ENCODE measurements around the gene PHLDA1. TPM values are rescaled to one million over a fixed set of nuclear protein-coding genes. Genes with fewer than 3 reads are reported as not detected.

PHLDA1 gene
- total RNA-seq, 2 donors from 2014 or later = 4.9 to 5.8 TPM

DNA sequence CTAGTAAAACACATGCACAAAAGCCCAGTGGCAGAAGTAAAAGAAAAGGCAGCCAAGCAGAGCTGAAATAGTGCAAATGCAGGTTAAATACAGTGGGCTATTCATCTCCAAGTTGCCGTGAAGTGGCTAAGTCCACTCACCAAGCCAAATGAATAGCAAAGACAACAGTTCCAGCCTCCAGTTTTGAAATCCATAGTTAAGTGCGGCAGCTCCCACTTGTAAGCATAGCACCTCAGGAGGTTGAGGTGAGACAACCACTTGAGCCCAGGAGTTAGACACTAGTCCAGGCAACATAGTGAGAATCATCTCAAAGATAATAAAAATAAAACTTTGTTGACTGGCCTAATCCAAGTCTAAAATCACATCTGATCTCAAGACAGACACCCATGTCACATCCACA is 9.8 kb upstream of the PHLDA1 start:
- DNase-seq (no peak), ATAC-seq (no peak)
- intact Hi-C loops (cut with DNase I, micrococcal nuclease) = no loop called here

DNA sequence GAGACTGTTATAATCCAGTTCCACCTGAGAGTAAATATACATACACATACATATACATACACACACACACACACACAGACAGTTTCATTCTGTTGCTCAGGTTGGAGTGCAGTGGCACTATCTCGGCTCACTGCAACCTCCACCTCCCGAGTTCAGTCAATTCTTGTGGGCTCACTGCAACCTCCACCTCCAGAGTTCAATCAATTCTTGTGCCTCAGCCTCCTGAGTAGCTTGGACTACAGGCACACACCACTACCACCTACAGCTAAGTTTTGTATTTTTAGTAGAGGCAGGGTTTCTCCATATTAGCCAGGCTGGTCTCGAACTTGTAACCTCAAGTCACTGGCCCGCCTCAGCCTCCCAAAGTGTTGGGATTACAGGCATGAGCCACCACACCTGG is 8.9 kb upstream of the PHLDA1 start:
- ATAC-seq (no peak), DNase-seq (no peak)
- intact Hi-C loops (cut with DNase I, micrococcal nuclease) = no loop called here

DNA sequence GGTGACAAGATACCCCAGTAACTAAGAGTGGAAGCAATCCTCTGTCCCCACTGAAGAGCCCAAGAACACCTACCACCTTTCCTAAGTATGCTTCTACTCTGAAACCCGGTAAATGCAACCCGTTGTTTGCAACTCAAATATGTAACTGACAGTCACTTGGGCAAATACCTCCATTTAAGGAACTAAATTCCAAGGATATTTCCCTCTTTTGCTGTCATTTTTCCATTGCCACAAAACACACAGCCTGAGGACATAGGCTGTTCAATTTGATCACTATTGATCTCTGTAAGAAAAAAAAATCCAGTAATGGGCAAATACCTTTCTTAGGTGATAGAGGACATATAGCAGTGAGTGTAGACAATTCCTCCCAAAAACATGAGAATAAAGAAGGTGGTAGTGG is 6.6 kb upstream of the PHLDA1 start:
- ATAC-seq (no peak), DNase-seq (no peak)
- intact Hi-C loops (cut with DNase I, micrococcal nuclease) = no loop called here

DNA sequence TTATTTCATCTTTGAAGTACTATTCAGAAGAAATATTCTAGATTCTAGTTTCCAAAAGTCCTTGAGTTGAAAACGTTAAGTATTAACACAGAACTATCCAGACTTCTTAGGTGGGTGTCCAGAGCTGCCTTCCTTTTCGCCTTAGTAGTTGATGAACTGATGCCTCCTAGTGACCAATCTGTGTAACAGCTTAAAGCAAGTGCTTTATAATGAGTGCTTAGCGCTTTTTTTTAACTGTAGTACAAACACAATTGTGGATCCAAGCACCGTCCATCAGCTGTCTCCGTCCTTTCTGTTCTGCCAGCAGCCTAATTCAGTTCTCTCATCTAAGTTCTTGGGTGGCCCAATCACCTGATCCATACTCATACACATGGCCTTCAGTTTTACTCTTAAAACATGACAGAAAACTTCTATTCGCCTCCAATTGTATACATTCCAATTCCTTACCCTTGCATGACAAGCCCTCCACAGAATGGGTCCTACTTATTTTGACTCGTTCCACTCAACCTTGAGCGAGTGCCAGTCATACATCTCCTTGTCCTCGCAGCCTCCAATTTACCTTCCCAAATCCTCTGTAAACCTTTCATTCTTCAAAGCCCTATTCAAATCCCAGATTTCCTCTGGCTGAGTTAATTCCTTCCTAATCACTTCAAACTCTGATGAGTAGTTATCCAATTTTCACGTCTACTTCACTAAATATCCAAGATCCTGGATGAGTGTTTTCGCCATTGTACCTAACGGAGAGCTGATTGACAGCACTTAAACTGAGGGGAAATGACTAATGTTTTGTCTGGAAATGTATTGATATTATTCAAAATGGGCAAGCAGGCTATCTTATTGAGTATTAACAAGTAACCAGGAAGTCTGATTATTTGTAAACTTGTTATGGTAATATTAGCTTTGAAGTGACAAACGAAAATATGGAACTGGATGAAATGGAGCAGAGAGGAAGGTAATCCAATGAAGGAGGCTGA is 5.8 kb upstream of the PHLDA1 start:
- no peak for DNase-seq
- intact Hi-C loops (cut with DNase I, micrococcal nuclease) = loop anchor here in 1 of 2 donors (2.0 kb wide), 1 partner anchor 511 kb away; no protein-coding TSS in a partner anchor

DNA sequence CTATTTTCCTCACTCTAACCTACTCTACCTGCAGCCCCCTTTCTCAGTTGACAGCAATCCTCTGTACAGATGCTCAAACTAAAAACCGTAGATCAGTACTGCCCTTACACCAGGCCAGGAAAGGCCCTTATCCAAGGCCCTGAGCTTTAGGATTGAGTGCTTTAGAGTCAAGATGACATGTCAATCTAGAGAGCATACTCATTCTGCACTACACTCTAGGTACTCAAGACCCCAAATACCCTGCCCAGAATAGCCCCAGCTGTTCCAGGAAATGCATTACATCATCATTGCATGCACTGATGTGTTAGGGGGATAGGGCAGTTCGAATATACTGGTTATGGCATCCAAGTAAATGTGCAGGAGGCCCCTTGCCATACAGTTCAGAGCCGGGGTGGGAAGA is 3.5 kb upstream of the PHLDA1 start:
- ATAC-seq = no peak
- no peak for DNase-seq
- intact Hi-C loops (cut with DNase I, micrococcal nuclease) = no loop called here

More for the DNA sequence above, 5.8 kb upstream of the PHLDA1 start:
- ATAC-seq = peak; percentile 76

DNA sequence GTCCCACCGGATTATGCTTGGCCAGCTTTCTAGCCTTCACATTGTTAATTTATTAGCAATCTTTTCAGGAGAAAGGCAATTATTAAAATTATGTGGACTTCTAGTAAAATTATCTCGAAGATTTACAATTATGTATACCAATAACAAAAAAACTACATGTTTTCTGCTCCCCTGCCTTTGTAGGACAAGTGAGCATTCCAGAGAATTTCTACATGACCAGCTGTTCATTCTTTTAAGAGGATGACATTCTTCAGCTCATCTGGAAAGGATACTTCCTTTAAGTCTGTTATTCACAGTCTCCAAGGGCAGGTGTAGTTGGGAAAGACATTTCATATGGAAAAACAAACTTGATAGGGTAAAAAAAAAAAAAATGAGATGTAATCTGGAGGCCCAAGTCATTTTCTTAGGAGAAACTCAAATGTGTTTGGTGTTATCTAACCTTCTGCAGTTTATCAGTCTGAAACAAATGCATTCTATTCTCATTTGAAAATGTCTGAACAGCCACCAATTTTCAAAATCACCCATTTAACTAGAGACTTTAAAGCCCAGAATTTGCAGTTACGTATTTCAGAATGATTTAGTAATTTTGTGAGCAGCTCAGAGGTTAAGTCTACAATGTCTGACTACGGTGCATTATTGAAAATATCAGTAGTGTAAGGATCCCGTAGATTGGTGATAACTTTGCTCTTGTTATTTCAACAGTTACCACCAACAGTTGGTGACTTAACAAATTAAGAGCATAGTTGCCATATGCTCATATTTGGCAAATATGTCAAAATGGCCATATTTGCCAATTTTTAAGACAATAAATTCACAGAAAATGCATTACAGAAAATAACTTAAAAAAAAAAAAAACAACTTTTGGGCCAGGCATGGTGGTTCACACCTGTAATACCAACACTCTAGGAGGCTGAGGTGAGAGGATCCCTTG is 1.8 kb upstream of the PHLDA1 start:
- intact Hi-C loops (cut with DNase I, micrococcal nuclease) = no loop called here
- no peak for ATAC-seq
- no peak for DNase-seq

DNA sequence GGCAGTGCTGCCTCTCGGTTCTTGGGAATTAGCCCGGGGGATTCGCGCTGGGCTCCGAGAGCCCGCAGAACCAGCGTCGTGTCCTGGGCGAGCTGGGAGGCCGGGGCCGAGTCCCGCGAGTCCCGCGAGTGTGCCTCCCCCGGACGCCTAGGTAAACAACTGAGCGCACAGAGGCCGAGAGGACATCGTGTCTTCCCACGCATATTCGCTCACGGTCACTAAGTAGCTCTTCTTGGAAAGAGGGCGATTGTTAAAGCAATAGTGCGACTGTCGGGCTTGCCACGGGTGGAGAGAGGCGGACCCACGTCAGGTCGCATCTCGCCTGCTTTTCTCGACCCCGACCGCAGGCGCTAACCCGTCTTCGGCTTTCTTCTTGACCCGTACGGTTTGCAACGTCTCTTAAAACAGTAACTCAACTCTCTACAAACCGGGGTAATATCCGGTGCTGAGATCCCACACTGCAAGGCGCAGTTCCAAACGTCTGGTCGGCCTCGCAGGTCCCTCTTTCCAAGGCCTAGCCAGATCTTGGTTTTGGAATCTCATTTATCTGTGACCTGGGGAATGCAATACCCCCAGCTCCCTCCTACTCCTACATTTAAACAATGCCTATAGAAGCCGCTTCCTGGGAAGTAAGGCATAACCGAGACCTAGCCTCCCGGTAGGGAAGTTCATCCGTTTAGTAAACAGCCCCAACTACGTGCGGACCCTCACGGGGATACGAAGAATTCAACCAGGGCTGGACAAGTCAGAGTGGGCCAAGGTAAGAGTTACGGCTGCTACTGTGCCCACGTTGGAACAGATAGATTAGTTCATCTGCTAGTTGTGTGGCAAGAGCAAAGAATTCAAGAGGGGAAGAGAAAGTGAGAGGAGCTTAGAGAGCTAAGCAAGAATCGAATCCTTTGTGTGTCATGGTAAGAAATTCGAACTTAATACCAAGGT is 736 bp upstream of the PHLDA1 start:
- ATAC-seq (peak; percentile 38), DNase-seq (peak; percentile 45 to 48)
- intact Hi-C loops (cut with DNase I, micrococcal nuclease) = no loop called here

DNA sequence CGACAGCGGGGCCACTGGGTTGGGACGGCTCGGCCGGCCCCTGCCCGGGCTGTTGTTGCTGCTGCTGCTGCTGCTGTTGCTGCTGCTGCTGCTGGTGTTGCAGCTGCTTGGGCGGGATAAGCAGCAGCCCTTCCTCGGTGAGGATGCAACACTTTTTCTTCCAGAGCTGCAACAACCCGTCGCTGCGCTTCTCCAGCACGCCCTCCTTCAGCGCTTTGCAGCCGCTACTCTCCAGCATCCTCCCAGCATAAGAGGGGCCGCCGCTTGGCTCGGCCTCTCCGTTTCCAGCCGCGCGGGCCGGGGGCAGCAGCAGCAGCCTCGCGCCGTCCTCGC is 529 bp downstream of the PHLDA1 start:
- intact Hi-C loops (cut with DNase I, micrococcal nuclease) = no loop called here
- DNase-seq (no peak), ATAC-seq (no peak)

DNA sequence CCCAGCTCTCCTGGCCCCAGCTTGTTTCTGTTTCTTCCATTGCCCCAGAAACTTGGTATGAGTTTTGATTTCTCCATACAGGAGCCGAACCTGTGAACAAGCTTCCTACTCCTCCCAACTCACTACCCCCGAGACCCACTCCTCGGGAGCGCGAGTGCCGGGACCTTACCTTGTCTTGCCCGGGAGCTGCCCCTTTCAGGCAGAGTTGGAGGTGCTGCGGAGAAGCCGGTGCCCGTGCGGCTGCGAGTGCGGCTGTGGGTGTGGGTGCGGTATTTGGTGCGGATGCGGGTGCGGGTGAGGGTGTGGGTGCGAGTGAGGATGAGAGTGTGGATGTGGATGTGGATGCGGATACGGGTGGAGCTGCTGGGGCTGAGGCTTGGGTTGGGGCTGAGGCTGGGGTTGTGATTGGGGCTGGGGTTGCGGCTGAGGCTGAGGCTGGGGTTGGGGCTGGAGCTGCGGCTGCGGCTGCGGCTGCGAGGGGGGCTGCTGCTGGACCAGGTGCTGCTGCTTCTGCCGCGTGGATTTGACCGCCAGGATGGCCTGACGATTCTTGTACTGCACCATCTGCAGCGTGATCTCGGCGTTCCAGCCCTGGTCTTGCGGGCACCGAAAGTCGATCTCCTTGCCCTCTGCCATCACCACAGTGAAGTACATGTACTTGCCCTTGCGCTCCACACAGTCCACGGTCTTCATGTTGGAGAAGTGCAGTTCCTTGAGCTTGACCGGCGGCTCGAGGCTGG is 1.1 kb downstream of the PHLDA1 start:
- intact Hi-C loops (cut with DNase I, micrococcal nuclease) = no loop called here
- peak; percentile 17 for ATAC-seq
- peak; percentile 42 to 46 for DNase-seq

DNA sequence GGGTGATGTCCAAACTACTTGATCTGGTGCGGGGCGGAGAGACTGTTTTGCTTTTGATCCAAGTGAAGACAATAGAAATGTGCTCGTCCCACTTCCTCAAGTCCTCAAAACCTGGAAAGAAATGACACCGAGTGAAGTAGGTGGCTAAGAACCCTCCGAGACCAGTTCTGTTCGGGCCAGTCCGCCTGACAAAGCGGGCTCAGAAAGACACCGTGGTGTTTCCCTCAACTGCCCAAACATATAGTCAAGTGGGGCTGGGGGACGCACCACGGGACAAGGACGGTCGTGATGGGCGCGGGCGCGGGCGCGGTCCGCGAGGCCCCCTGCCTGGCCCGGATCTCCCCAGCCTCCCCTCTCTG is 1.6 kb downstream of the PHLDA1 start:
- DNase-seq = peak in 1 of 2 donors; percentile 32
- intact Hi-C loops (cut with DNase I, micrococcal nuclease) = no loop called here
- ATAC-seq = no peak

DNA sequence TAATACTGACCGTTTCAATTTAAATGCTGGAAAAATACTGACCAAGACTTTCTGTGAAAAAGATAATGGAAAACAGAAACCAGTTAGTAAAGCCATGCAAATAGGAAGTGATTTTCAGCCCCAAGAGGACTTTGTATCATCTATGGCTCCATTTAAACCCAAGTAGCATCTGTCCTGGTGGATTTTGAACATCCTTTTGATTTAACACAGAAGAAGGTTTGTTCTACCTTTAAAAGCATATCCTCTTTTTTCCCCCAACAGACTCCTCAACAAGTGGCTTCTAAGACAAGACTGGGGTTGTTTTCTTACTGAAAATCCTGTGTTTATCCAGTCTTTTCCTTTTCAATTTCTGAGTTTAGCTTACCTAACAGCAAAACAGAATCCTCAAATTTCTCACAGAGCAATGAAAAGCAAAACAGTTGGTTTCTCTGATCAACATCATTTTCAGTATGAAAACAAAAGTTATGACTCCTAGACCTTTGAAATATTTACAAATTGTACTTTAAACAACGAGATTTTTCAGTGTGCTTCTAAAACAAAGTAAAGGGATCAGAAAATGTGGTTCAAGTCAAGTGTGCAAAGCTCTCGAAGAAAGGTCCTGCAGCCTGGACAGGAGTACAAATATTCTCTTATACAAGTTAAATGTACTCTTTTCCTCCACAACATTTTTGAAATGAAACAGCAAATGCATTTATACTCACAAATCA is 2.9 kb downstream of the PHLDA1 start:
- no peak for DNase-seq
- no peak for ATAC-seq
- intact Hi-C loops (cut with DNase I, micrococcal nuclease) = no loop called here

DNA sequence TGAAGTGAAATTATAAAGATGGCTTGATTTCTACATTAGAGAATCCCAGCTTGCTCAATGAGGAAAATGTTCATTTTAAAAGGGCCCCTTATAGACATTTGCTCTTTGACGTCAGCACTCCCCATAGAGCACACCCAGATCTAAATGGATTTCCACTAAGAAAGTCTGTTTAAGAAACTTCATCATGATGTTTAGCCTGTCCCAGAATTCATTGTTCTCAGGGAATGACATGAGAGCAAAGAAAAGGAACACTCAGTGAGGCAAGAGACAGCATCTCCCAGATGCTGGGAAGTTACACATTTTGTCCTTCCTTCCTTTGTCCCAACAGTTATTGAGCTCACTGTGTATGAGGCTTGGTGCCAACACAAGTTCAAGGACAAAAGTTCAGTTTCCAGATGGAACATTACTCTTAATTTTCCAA is 4.9 kb downstream of the PHLDA1 start:
- intact Hi-C loops (cut with DNase I, micrococcal nuclease) = no loop called here
- no peak for DNase-seq

DNA sequence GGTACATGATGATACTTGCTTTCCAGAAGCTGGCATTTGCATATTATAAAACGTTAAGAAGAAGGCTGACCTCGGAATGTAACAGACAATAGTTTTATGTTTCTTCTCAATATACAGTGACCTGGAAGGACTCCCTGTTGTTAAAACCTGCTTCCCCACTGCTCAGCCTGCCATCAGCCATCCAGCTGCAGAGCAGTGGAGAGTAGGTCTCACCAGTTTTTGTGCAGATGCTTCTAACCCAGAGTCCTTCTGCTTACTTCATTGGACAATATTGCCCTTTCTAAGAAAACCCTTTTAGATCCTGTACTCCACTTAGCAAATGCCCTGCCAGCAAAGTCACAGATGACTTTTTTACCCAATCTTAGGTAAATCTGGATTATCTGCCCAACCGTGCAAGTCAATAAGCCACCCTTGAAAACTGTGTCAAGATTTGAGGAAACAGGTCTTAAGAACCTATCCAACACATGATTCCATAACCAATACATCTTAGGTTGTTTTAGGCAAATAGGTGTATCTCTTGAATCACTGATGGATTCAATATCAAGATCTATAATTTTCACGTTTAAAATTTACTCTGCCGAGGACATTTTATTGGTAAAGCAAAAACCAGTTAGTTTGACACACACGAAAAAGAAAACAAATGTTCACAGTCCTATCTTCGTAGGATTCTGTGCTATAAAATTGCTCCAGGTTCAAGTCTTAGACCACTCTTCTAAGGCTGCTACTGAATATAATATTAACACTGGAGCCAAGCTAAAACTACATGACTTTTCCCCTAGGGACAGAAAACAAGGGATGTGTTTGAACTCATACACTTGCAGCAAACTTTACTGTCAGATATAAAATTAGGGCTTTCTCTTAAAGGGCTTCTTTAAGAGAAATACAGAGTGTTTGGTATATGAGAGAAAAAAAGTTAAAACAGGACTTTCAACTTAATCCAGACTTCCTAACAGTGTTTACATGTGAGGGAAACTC is 5.7 kb downstream of the PHLDA1 start:
- intact Hi-C loops (cut with DNase I, micrococcal nuclease) = no loop called here
- no peak for ATAC-seq
- no peak for DNase-seq

More for the DNA sequence above, 4.9 kb downstream of the PHLDA1 start:
- ATAC-seq = no peak

DNA sequence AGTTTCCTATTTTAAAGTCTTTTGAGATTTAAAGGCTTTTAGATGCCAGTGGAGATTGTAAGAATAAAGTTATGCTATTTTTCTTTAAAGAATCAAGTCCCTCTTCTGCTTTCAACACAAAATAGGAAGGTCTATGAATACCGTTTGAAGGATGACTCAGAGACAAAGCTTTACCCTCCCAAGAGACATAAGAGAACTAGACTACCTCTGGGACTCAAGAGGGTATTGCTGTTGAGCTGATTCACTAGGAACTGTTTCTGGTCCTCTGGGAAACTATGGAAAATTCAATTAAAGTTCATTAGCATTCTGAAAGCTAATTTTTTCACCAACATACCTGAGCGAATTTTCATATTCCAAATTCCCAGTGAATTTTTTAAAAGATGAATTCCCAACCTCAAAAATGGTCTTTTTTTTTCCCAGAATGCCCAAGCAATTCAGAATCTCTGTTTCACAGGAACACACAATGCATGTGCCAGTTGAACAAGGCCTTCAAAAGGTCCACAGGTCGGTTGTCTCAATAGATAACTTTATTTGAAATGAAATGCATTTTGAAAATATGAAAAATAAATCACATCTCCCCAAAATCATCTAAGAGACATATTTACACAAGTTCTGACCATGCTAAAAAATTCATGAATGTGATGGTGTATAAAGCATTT is 6.5 kb downstream of the PHLDA1 start:
- intact Hi-C loops (cut with DNase I, micrococcal nuclease) = no loop called here
- ATAC-seq = no peak

DNA sequence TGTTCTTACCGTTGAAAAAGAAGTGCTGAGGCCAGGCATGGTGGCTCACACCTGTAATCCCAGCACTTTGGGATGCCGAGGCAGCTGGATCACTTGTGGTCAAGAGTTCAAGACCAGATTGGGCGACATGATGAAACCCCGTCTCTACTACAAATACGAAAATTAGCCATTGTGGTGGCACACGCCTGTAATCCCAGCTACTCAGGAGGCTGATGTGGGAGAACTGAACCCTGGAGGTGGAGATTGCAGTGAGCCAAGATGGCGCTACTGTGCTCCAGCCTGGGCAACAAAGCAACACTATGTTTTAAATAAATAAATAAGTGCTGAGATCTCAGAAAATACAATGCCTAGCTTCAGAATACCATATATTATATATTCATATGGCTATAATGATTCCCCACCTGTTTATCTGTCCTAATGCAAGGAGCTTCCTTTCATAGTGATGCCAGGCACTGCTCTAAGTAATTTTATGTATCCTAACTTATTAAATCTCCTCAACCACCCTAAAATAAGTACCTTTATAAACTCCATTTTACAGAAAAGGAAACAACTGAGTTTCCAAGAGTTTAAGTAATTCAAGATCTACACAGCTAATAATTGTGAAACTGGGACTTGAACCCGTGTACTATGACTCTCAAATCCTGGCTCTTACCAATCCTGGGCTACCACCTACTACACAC is 7.3 kb downstream of the PHLDA1 start:
- ATAC-seq = no peak

More for the DNA sequence above, 6.5 kb downstream of the PHLDA1 start:
- no peak for DNase-seq

More for the DNA sequence above, 7.3 kb downstream of the PHLDA1 start:
- intact Hi-C loops (cut with DNase I, micrococcal nuclease) = no loop called here
- no peak for DNase-seq

All from left colon (tissue), 2 donors.